Measurements from ENCODE around the gene IFI6. TPM values are rescaled to one million over a fixed set of nuclear protein-coding genes. Genes with fewer than 3 reads are reported as not detected.
"Not testable (repeated sequence)": the region's sequence is repeated elsewhere in the genome, so short reads cannot be mapped to it uniquely, and the experiment has no call there.

The IFI6 gene
- total RNA-seq, 2 donors from 2014 or later, result 55.4 to 110 TPM

- no peak for DNase-seq (ENCODE audit: low spot score in 2 of 2)
- ATAC-seq, result no peak
- no peak overlapping the region for H3K27ac Mint-ChIP-seq
- no peaks in the 10 kb centered on the region for H3K9me3 Mint-ChIP-seq
- H3K36me3 Mint-ChIP-seq, result no peaks in the 10 kb centered on the region
Measured at GRCh38 chr1:27627061-27627460, 44.9 kb downstream of the IFI6 start.

GRCh38 chr1:27626031-27626935 is 45.7 kb downstream of the IFI6 start:
- ATAC-seq, result no peak
- DNase-seq (ENCODE audit: low spot score in 2 of 2), result no peak
- H3K27ac Mint-ChIP-seq, result peak overlapping the region in 1 of 2 donors; percentile 10
- no peaks in the 10 kb centered on the region for H3K9me3 Mint-ChIP-seq
- no peaks in the 10 kb centered on the region for H3K36me3 Mint-ChIP-seq

- Mint-ChIP-seq H3K36me3 (no peaks in the 10 kb centered on the region), H3K27ac (no peak overlapping the region), H3K9me3 (no peaks in the 10 kb centered on the region)
- DNase-seq (ENCODE audit: low spot score in 2 of 2) (no peak), ATAC-seq (no peak)
Measured at GRCh38 chr1:27624467-27625178, 47.4 kb downstream of the IFI6 start.

- no peaks in the 10 kb centered on the region for H3K36me3 Mint-ChIP-seq
- no peak overlapping the region for H3K27ac Mint-ChIP-seq
- H3K9me3 Mint-ChIP-seq, result no peaks in the 10 kb centered on the region
- no peak for ATAC-seq
- no peak for DNase-seq (ENCODE audit: low spot score in 2 of 2)
Measured at GRCh38 chr1:27623327-27624212, 48.4 kb downstream of the IFI6 start.

GRCh38 chr1:27622828-27623227 is 49.2 kb downstream of the IFI6 start:
- DNase-seq (ENCODE audit: low spot score in 2 of 2) (no peak), ATAC-seq (peak in 1 of 2 donors; percentile 54)
- Mint-ChIP-seq H3K27ac (no peak overlapping the region), H3K36me3 (no peaks in the 10 kb centered on the region), H3K9me3 (no peaks in the 10 kb centered on the region)

GRCh38 chr1:27621051-27621920 is 50.7 kb downstream of the IFI6 start:
- H3K36me3 Mint-ChIP-seq, result no peaks in the 10 kb centered on the region
- no peak for ATAC-seq

GRCh38 chr1:27619782-27620438 is 52.1 kb downstream of the IFI6 start:
- H3K27ac Mint-ChIP-seq; H3K9me3 Mint-ChIP-seq; DNase-seq (ENCODE audit: low spot score in 2 of 2); ATAC-seq; H3K36me3 Mint-ChIP-seq: not testable (repeated sequence)

More at GRCh38 chr1:27621051-27621920, 50.7 kb downstream of the IFI6 start:
- no peak for DNase-seq (ENCODE audit: low spot score in 2 of 2)
- no peak overlapping the region for H3K27ac Mint-ChIP-seq
- no peaks in the 10 kb centered on the region for H3K9me3 Mint-ChIP-seq

- Mint-ChIP-seq H3K36me3 (no peaks in the 10 kb centered on the region), H3K9me3 (no peaks in the 10 kb centered on the region), H3K27ac (peak overlapping the region in 1 of 2 donors; percentile 75)
- ATAC-seq, result peak; percentile 77 to 94
- DNase-seq (ENCODE audit: low spot score in 2 of 2), result peak in 1 of 2 donors; percentile 67
Measured at GRCh38 chr1:27618341-27619082, 53.5 kb downstream of the IFI6 start.

GRCh38 chr1:27617420-27617819 is 54.6 kb downstream of the IFI6 start:
- Mint-ChIP-seq H3K36me3 (no peaks in the 10 kb centered on the region), H3K9me3 (no peaks in the 10 kb centered on the region), H3K27ac (peak overlapping the region in 1 of 2 donors; percentile 75)
- ATAC-seq, result no peak
- DNase-seq (ENCODE audit: low spot score in 2 of 2), result no peak

- no peak for ATAC-seq
- H3K36me3 Mint-ChIP-seq, result no peaks in the 10 kb centered on the region
- no peak overlapping the region for H3K27ac Mint-ChIP-seq
- DNase-seq (ENCODE audit: low spot score in 2 of 2), result no peak
- H3K9me3 Mint-ChIP-seq, result no peaks in the 10 kb centered on the region
Measured at GRCh38 chr1:27616441-27616840, 55.6 kb downstream of the IFI6 start.

Other genes with a start within 250 kb of the IFI6 start
- 100 to 1,000 TPM in 1 of 2 donors, 10 to 100 TPM in 1; 97.8 to 116 TPM for gene WASF2, start 182.0 kb downstream of the IFI6 start, total RNA-seq
- 10 to 100 TPM; 12.8 to 16.5 TPM for gene AHDC1, start 68.0 kb downstream of the IFI6 start, total RNA-seq
- gene FGR, start 37.0 kb downstream of the IFI6 start, total RNA-seq, result under 1 TPM; 0.29 to 0.68 TPM
- gene FAM76A, start 53.8 kb upstream of the IFI6 start, total RNA-seq, result 10 to 100 TPM in 1 of 2 donors, 1 to 10 TPM in 1; 5.7 to 10.4 TPM
- gene STX12, start 101.0 kb upstream of the IFI6 start, total RNA-seq, result 10 to 100 TPM; 35.2 to 41.0 TPM
- gene PPP1R8, start 158.6 kb upstream of the IFI6 start, total RNA-seq, result 10 to 100 TPM; 28.3 to 52.0 TPM
- gene THEMIS2, start 200.4 kb upstream of the IFI6 start, total RNA-seq, result 10 to 100 TPM; 27.3 to 34.6 TPM
- 10 to 100 TPM; 69.4 to 88.2 TPM for gene RPA2, start 242.4 kb upstream of the IFI6 start, total RNA-seq

Data from activated naive CD4-positive, alpha-beta T cell treated with anti-CD3 and anti-CD28 coated beads, Interleukin-2, amount 50 U/mL, for 72 hours (primary cell).